ENCODE results near the gene ERN1. TPM values are rescaled to one million over a fixed set of nuclear protein-coding genes. Genes with fewer than 3 reads are reported as not detected.
A peak's percentile ranks its signal among the peaks of the same experiment; 100 is the strongest.

Gene ERN1
- total and polyA plus RNA-seq, 2 donors from 2014 or later: 2.8 to 37.0 TPM

GRCh38 chr17:64129515-64129764 is 504 bp downstream of the ERN1 start:
- no peak for TF ChIP-seq CTCF (IDR thresholded peaks at IDR 0.05; ENCODE audit: borderline replicate concordance, extremely low read depth, insufficient read depth)
- no peak for DNase-seq
- peaks cover 0 to 9% (median 0%) of the 10 kb centered on the region in 3 donors for H3K4me1 ChIP-seq (ENCODE audit: control insufficient read depth in 2 of 3, insufficient read depth in 2 of 3, low read depth in 1 of 3, low read length in 3 of 3)
- no peaks in the 10 kb centered on the region for H3K9me3 ChIP-seq (ENCODE audit: control insufficient read depth in 2 of 3, insufficient read depth in 1 of 3, low read length in 3 of 3)
- no peaks in the 10 kb centered on the region for H3K36me3 ChIP-seq (ENCODE audit: control insufficient read depth in 2 of 3, insufficient read depth in 3 of 3, low read length in 3 of 3)
- H3K4me3 ChIP-seq (ENCODE audit: low read length in 3 of 3): peak overlapping the region; percentile 71 to 86 (median 76)
- H3K27me3 ChIP-seq (ENCODE audit: control insufficient read depth, insufficient read depth, low read length): no peaks in the 10 kb centered on the region
- no peak for FAIRE-seq
- peak overlapping the region; percentile 87 to 92 for H3K27ac ChIP-seq (ENCODE audit: low read depth in 2 of 2, low read length in 2 of 2)
- H3K9ac ChIP-seq (ENCODE audit: low read length in 3 of 3): peak overlapping the region; percentile 50 to 80 (median 67)
- intact Hi-C loops (cut with DNase I): no loop called here

DNA sequence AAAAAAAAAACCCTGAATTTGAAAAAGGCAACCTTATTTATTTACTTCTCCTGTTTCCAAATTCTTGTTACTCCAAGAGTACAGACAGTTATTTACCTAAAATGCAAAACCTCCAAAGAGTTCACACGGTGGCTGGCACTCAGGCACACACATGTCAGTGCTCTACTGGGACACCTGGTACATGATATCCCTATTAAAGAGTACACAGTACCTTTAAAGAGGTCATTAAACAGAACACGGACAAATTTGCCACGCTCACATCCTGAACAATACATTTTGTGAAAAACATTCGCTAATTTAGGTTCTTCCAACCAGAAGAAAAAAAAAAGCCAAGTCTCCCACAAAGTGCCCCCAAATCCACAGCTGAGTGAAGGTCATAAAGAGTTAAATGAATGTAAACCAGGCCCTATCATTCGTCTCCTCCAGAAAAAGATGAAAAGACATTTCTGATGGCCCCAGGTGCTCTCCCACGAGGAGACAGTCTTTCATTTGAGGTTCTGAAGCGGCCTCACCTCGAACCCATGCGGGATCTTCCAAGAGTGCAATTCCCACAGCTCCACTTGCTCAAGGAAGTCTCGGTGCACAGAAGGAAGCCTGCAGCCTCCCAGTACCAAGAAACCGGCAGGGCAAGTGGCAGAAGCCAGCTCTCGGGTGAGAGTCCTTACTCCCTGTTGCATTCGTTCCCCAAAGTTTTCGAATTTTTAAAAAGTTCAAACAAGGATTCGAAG is 993 bp downstream of the ERN1 start:
- H3K4me1 ChIP-seq (ENCODE audit: control insufficient read depth in 2 of 3, insufficient read depth in 2 of 3, low read depth in 1 of 3, low read length in 3 of 3): peaks cover 0 to 9% (median 0%) of the 10 kb centered on the region in 3 donors
- H3K36me3 ChIP-seq (ENCODE audit: control insufficient read depth in 2 of 3, insufficient read depth in 3 of 3, low read length in 3 of 3): no peaks in the 10 kb centered on the region
- no peaks in the 10 kb centered on the region for H3K9me3 ChIP-seq (ENCODE audit: control insufficient read depth in 2 of 3, insufficient read depth in 1 of 3, low read length in 3 of 3)
- FAIRE-seq: no peak
- no peaks in the 10 kb centered on the region for H3K27me3 ChIP-seq (ENCODE audit: control insufficient read depth, insufficient read depth, low read length)
- peak overlapping the region; percentile 71 to 86 (median 76) for H3K4me3 ChIP-seq (ENCODE audit: low read length in 3 of 3)
- intact Hi-C loops (cut with DNase I): no loop called here
- H3K9ac ChIP-seq (ENCODE audit: low read length in 3 of 3): peak overlapping the region; percentile 50 to 80 (median 67)
- DNase-seq: peak in 4 of 5 donors; percentile 41 to 65 (median 58)
- peak overlapping the region; percentile 87 to 92 for H3K27ac ChIP-seq (ENCODE audit: low read depth in 2 of 2, low read length in 2 of 2)
- no peak for TF ChIP-seq CTCF (IDR thresholded peaks at IDR 0.05; ENCODE audit: borderline replicate concordance, extremely low read depth, insufficient read depth)

DNA sequence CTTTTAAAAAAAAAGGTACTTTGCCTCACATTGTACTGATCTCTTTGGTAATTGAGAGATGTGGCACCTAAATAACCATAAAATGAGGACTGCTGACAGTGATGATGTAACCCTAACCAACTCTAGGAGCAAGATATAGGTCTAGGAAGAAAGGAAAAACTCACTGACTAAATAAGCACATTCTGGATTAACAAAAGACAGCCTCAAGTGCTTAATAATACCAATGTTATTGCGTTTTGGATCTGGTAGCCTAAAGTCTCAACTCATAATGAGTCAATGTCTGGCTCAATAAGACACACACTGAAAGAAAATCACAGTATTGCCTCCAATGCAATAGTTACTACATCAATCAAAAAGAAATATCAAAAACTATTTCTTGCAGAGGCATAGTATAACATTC is 3.0 kb downstream of the ERN1 start:
- no peaks in the 10 kb centered on the region for H3K36me3 ChIP-seq (ENCODE audit: control insufficient read depth in 2 of 3, insufficient read depth in 3 of 3, low read length in 3 of 3)
- no peaks in the 10 kb centered on the region for H3K27me3 ChIP-seq (ENCODE audit: control insufficient read depth, insufficient read depth, low read length)
- H3K4me1 ChIP-seq (ENCODE audit: control insufficient read depth in 2 of 3, insufficient read depth in 2 of 3, low read depth in 1 of 3, low read length in 3 of 3): peaks cover 0 to 9% (median 0%) of the 10 kb centered on the region in 3 donors
- H3K4me3 ChIP-seq (ENCODE audit: low read length in 3 of 3): no peak overlapping the region
- intact Hi-C loops (cut with DNase I): no loop called here
- no peak for FAIRE-seq
- H3K9me3 ChIP-seq (ENCODE audit: control insufficient read depth in 2 of 3, insufficient read depth in 1 of 3, low read length in 3 of 3): no peaks in the 10 kb centered on the region
- no peak for DNase-seq
- TF ChIP-seq CTCF (IDR thresholded peaks at IDR 0.05; ENCODE audit: borderline replicate concordance, extremely low read depth, insufficient read depth): no peak
- no peak overlapping the region for H3K9ac ChIP-seq (ENCODE audit: low read length in 3 of 3)
- no peak overlapping the region for H3K27ac ChIP-seq (ENCODE audit: low read depth in 2 of 2, low read length in 2 of 2)

- H3K9me3 ChIP-seq (ENCODE audit: control insufficient read depth in 2 of 3, insufficient read depth in 1 of 3, low read length in 3 of 3): no peaks in the 10 kb centered on the region
- H3K27me3 ChIP-seq (ENCODE audit: control insufficient read depth, insufficient read depth, low read length): no peaks in the 10 kb centered on the region
- TF ChIP-seq CTCF (IDR thresholded peaks at IDR 0.05; ENCODE audit: borderline replicate concordance, extremely low read depth, insufficient read depth): no peak
- peaks cover 0 to 9% (median 0%) of the 10 kb centered on the region in 3 donors for H3K4me1 ChIP-seq (ENCODE audit: control insufficient read depth in 2 of 3, insufficient read depth in 2 of 3, low read depth in 1 of 3, low read length in 3 of 3)
- intact Hi-C loops (cut with DNase I): no loop called here
- no peak for DNase-seq
- FAIRE-seq: no peak
- no peak overlapping the region for H3K27ac ChIP-seq (ENCODE audit: low read depth in 2 of 2, low read length in 2 of 2)
- no peak overlapping the region for H3K4me3 ChIP-seq (ENCODE audit: low read length in 3 of 3)
- no peaks in the 10 kb centered on the region for H3K36me3 ChIP-seq (ENCODE audit: control insufficient read depth in 2 of 3, insufficient read depth in 3 of 3, low read length in 3 of 3)
- no peak overlapping the region for H3K9ac ChIP-seq (ENCODE audit: low read length in 3 of 3)
Observed at GRCh38 chr17:64125937-64126336, 4.0 kb downstream of the ERN1 start.
